Smooth muscle cell (in vitro differentiated cells): ENCODE results near the gene DCP2. TPM values are rescaled to one million over a fixed set of nuclear protein-coding genes. Genes with fewer than 3 reads are reported as not detected.

Source experiments
- DNase-seq: peaks from one replicate; lab custom pipeline; 2025; ENCODE audit not compliant: unreplicated experiment; lab: John Stamatoyannopoulos, UW
- H2AFZ ChIP-seq: fragments of 200-600 bp; sonication (generic); 2 replicates; pipeline ENCODE4 v1.6.0; 2016; ENCODE audit warnings: antibody characterized with exemption, low read depth, mild to moderate bottlenecking
- H3F3A ChIP-seq: fragments of 200-600 bp; sonication (generic); 2 replicates; pipeline ENCODE4 v1.6.0; 2017; ENCODE audit warnings: antibody characterized with exemption, low read depth
- H3K27ac ChIP-seq: fragments of 200-600 bp; sonication (generic); 2 replicates; pipeline ENCODE4 v1.5.1; 2016; ENCODE audit warnings: low read depth, mild to moderate bottlenecking
- H3K27me3 ChIP-seq: fragments of 200-600 bp; sonication (generic); 2 replicates; pipeline ENCODE4 v1.6.1; 2016; ENCODE audit warnings: low read depth, mild to moderate bottlenecking
- H3K36me3 ChIP-seq: fragments of 200-600 bp; sonication (generic); 2 replicates; pipeline ENCODE4 v1.5.1; 2016; ENCODE audit warnings: low read depth
- H3K4me1 ChIP-seq: fragments of 200-600 bp; sonication (generic); 2 replicates; pipeline ENCODE4 v1.5.1; 2016; ENCODE audit warnings: low read depth
- H3K4me2 ChIP-seq: fragments of 200-600 bp; sonication (generic); 2 replicates; pipeline ENCODE4 v1.6.0; 2016; ENCODE audit warnings: mild to moderate bottlenecking
- H3K4me3 ChIP-seq: fragments of 200-600 bp; sonication (generic); 2 replicates; pipeline ENCODE4 v1.5.1; 2016; ENCODE audit warnings: mild to moderate bottlenecking
- H3K79me2 ChIP-seq: fragments of 200-600 bp; sonication (generic); 2 replicates; pipeline ENCODE4 v1.6.0; 2016; ENCODE audit warnings: low read depth, mild to moderate bottlenecking
- H3K9ac ChIP-seq: fragments of 200-600 bp; sonication (generic); 2 replicates; pipeline ENCODE4 v1.6.0; 2016; ENCODE audit warnings: low read depth
- H3K9me3 ChIP-seq: fragments of 200-600 bp; sonication (generic); replicated peaks from 2 replicates; pipeline ENCODE4 v1.5.1; 2016; ENCODE audit warnings: low read depth
- H4K20me1 ChIP-seq: fragments of 200-600 bp; sonication (generic); 2 replicates; pipeline ENCODE4 v1.6.0; 2016; ENCODE audit warnings: low read depth
- WGBS: methylation state at CpG from one replicate; pipeline ENCODE4 v1.1.7; 2016; ENCODE audit warnings: low lambda C conversion rate; 5-methylcytosine and 5-hydroxymethylcytosine counted together
- polyA plus RNA-seq: library from polyadenylated mRNA; unstranded; fragments of >200 nt; fragmentation: Nextera tagmentation; extraction: Ambion mirVana; gene quantifications from 2 replicates; pipeline ENCODE4 v1.2.1, GENCODE V29; 2016
- total RNA-seq: library from RNA; depleted of rRNA; stranded (reverse); fragments of >200 nt; gene quantifications from 2 replicates; pipeline ENCODE4 v1.2.3, GENCODE V29; 2014
- TF ChIP-seq, protein P1 (sequence below): fragments of 200-600 bp; sonication (generic); IDR thresholded peaks from 2 replicates; pipeline ENCODE4 v1.5.1; 2017; ENCODE audit warnings: borderline replicate concordance, mild to moderate bottlenecking, antibody characterized with exemption; ENCODE audit not compliant: insufficient read depth, poor library complexity, severe bottlenecking

Gene DCP2
- total and polyA plus RNA-seq, 2 experiments from 2014 or later, result 11.6 to 35.3 TPM

DNA sequence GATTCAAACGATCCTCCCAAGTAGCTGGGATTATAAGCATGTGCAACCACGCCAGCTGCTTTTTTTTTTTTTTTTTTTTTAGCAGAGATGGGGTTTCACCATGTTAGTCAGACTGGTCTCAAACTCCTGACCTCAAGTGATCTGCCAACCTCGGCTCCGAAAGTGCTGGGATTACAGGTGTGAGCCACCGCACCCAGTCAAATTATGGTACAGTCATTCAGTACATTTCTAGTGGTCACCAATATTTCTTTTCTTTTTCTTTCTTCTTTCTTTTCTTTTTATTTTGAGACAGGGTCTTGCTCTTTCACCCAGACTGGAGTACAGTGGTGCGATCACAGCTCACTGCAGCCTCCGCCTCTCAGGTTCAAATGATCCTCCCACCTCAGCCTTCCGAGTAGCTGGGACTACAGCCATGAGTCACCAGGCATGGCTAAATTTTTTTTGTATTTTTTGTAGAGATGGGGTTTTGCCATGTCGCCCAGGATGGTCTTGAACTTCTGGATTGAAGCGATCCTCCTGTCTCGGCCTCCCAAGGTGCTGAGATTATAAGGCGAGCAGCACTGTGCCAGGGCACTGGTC is 25.4 kb upstream of the DCP2 start:
- Histone ChIP-seq H3K4me1 (no peaks in the 10 kb centered on the region), H2AFZ (no peak overlapping the region), H3K27ac (no peak overlapping the region), H3F3A (no peaks in the 10 kb centered on the region), H4K20me1 (no peaks in the 10 kb centered on the region), H3K4me3 (no peak overlapping the region), H3K79me2 (no peaks in the 10 kb centered on the region), H3K27me3 (no peaks in the 10 kb centered on the region), H3K9ac (no peak overlapping the region), H3K36me3 (no peaks in the 10 kb centered on the region), H3K9me3 (no peaks in the 10 kb centered on the region), H3K4me2 (no peak overlapping the region)
- TF ChIP-seq, protein P1, sequence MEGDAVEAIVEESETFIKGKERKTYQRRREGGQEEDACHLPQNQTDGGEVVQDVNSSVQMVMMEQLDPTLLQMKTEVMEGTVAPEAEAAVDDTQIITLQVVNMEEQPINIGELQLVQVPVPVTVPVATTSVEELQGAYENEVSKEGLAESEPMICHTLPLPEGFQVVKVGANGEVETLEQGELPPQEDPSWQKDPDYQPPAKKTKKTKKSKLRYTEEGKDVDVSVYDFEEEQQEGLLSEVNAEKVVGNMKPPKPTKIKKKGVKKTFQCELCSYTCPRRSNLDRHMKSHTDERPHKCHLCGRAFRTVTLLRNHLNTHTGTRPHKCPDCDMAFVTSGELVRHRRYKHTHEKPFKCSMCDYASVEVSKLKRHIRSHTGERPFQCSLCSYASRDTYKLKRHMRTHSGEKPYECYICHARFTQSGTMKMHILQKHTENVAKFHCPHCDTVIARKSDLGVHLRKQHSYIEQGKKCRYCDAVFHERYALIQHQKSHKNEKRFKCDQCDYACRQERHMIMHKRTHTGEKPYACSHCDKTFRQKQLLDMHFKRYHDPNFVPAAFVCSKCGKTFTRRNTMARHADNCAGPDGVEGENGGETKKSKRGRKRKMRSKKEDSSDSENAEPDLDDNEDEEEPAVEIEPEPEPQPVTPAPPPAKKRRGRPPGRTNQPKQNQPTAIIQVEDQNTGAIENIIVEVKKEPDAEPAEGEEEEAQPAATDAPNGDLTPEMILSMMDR, result no peak
- WGBS, result 97% methylated on average over 12 of the region's 12 CpGs
- no peak for DNase-seq

DNA sequence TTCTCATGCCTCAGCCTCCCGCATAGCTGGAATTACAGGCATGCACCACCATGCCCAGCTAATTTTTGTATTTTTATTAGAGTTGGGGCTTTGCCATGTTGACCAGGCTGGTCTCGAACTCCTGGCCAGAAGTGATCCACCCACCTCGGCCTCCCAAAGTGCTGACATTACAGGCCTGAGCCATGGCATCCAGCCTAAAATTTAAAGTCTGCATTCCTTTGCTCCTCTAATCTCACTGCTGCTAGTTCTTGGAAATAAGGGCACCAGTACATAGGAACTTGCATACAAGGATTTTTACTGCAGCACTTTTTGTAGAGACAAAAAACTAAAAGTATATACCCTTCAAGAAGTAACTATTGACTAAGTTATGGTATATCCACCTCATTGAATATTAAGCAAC is 20.0 kb upstream of the DCP2 start:
- no peaks in the 10 kb centered on the region for H3K9me3 ChIP-seq
- WGBS, result 88% methylated on average over 3 of the region's 3 CpGs
- TF ChIP-seq, protein P1, result no peak

DNA sequence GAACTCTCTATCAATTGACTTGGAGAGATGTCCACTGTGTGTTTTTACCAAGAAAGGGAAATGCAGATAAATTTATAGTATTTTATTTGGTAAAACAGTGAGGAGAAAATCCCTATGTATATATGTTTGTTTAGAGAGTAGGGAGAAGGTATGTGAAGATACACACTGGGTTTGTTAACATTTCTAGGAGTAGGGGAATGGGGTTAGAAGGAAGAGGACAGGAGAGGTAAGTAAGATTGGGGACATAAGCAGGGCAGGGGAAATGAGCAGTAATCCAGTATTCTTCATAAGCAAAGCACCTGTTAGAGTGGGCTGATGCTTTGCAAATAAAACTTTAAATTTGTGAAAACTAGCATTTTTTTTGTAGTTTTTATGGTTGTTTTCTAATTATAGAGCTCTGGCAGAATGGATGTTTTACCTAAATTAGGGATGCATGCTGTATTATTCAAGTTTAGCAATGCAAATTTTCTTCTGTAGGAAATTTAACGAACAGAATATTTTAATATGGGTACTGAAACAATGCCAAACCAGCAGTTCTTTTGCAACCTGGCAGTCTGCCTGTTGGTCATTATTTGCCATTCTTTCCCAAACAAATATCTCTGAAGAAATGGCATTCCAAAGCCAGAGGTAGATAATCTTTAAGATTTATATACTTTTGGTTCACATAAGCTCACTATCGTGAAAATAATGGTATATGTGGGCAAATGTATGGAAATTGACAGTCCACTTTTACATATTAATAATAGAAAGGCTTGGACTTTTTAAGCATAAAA is 19.4 kb upstream of the DCP2 start:
- H4K20me1 ChIP-seq, result no peaks in the 10 kb centered on the region
- H3K4me3 ChIP-seq, result no peak overlapping the region
- H3F3A ChIP-seq, result peaks cover 4% of the 10 kb centered on the region
- DNase-seq, result no peak
- H2AFZ ChIP-seq, result no peak overlapping the region
- no peak overlapping the region for H3K9ac ChIP-seq
- H3K79me2 ChIP-seq, result no peaks in the 10 kb centered on the region
- 92% methylated on average over 2 of the region's 2 CpGs for WGBS
- no peak overlapping the region for H3K27ac ChIP-seq
- TF ChIP-seq, protein P1, result no peak
- H3K4me2 ChIP-seq, result no peak overlapping the region
- peaks cover 11% of the 10 kb centered on the region for H3K4me1 ChIP-seq
- no peaks in the 10 kb centered on the region for H3K9me3 ChIP-seq
- no peaks in the 10 kb centered on the region for H3K27me3 ChIP-seq
- no peaks in the 10 kb centered on the region for H3K36me3 ChIP-seq

More for the DNA sequence above, 20.0 kb upstream of the DCP2 start:
- Histone ChIP-seq H3K4me3 (no peak overlapping the region), H3F3A (peaks cover 4% of the 10 kb centered on the region), H3K27ac (no peak overlapping the region), H3K4me1 (peaks cover 11% of the 10 kb centered on the region), H3K79me2 (no peaks in the 10 kb centered on the region), H3K36me3 (no peaks in the 10 kb centered on the region), H2AFZ (no peak overlapping the region), H3K9ac (no peak overlapping the region), H4K20me1 (no peaks in the 10 kb centered on the region), H3K27me3 (no peaks in the 10 kb centered on the region), H3K4me2 (no peak overlapping the region)
- no peak for DNase-seq
